GM18517 (cell line): ENCODE measurements around the gene MED1.
A peak's percentile ranks its signal among the peaks of the same experiment; 100 is the strongest.
"Not testable (repeated sequence)": the region's sequence is repeated elsewhere in the genome, so short reads cannot be mapped to it uniquely, and the experiment has no call there.

ENCODE experiments used
- ATAC-seq: cut with Tn5 transposase; IDR thresholded peaks from one replicate; pipeline ENCODE4 v1.9.1; 2021; ENCODE audit warnings: mild to moderate bottlenecking, moderate library complexity; ENCODE audit not compliant: unreplicated experiment

MED1 gene

DNA sequence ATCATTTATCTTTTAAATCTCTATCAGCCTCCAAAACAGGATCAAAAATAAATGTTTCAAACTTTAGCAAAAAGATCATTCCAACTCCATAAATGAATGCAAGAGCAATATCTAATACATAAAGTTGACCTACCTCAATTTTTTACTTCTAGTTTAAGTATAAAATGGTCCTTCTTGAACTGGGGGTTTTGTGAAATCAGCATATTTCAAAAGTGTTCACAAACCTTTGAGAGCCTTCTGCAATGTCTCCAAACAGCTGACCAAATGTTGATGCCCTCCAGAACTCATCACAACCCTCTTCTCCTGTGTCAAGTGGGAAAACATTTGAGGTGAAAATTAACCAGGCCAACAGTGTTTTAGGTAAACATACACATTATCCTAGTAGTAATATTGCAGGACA lies 7.7 kb downstream of the MED1 start:
- ATAC-seq: no peak

DNA sequence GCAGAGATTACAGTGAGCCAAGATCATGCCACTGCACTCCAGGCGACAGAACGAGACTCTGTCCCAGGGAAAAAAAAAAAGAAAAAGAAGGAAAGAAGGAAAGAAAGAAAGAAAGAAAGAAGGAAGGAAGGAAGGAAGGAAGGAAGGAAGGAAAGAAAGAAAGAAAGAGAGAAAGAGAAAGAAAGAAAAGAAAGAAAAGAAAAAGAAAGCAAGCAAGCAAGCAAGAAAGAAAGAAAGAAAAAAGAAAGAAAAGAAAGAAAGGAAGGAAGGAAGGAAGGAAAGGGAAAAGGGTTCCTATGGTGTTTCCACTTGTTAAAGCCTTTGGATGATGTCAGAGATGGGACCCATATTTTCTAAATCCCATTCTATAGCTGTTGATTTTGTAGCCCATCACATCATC lies 11.2 kb downstream of the MED1 start:
- ATAC-seq: not testable (repeated sequence)

DNA sequence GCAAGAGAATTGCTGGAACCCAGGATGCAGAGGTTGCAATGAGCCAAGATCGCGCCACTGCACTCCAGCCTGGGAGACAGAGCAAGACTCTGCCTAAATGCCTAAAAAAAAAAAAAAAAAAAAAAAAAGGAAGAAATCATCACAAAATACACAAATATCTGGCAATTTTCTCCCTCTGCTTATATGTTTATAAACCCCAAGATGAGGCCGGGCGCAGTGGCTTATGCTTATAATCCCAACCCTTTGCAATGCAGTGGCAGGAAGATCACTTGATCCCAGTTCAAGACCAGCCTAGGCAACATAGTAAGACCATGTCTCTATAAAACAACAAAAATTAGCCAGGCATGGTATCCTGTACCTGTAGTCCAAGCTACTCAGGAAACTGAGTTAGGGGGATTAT lies 21.5 kb downstream of the MED1 start:
- ATAC-seq: no peak

DNA sequence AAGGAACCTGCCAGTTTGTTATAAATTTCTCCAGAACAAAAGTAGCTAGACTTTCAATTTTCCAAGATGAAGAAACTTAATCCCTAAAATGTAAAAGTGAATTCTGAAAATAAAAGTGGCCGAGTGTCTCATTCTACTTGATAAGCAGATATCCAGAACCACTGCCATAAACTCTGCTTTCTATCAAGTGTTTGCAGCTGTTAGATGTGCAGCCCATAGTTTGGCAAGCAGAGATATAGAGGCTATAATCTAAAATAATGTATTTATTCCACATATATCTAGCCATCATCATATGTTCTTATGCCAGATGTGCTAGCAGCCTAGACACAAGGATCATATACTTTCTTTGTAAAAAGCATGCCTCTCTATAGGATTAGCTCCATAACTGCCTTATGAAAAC lies 34.9 kb downstream of the MED1 start:
- ATAC-seq: no peak

DNA sequence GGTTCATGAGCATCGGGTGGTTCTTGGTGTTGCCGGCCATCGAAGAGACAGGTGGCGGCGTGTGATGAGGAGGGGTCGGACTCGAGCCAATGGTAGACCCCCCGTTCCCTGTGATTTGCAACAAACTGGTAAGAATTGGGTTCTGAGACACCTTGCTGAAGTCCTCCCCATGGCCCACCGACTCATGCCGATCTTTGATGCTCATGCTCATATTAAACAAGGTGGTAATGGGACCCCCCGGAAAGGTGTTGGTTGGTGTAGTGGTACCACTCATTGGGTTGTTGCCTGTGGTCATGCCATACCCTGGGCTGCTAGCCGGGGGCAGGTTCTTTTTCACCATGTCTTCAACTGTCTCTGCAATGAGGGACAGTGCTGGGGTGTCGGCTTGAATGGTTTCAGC lies 40.8 kb downstream of the MED1 start:
- no peak for ATAC-seq

DNA sequence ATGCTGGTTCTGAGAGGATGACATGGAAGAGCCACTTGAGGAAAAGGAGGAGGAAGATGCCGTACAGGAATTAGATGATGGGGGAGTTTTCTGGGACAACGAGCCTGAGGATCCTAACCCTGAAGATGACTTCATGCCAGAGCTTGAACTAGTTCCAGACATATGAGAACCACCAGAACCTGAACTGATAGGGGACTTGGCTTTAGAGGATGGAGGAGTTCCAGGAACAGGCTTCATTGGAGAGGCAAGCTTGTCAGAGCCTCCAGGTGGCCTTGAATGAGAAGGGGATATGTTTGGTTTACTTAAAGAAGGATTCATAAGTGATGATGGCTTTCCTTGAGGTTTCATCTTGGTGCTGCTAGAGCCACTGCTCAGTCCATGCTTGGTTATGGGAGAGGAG lies 42.7 kb downstream of the MED1 start:
- ATAC-seq: no peak

DNA sequence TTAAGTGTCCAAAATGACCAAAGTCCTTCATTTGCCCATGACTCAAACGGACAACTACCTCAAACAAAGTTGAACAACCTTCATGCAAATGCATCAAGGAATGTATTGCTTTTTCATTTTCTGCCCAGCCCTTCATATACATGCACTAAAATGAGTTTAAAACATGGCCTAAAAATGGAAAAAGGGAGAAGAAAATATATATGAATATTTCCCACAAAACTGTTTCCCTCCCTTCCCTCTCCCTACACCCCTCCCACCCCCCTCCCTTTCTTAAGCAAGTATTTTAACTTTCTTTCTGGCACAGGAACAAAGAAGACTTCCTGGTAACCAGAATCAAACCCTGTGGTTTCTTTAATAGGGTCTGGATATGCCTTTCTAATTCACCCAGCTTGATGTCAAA lies 44.1 kb downstream of the MED1 start:
- ATAC-seq: no peak

DNA sequence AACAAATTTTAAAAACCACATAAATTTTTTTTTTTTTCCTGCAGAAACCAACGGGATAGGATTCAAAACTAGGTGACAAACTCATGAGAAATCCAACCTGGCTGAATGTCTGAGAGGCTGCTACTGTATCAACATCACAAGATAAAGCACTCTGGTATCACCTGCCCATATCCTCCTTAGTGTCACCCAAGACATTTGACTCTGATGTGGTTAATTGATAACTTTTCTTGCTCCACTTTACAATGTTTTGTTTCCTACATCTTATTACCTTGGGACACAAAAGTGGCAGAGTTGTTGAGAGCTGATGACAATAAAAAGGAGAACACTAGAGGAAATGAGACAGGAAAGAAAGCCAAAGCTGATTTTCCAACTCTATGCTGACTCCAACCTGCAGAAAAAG lies 45.6 kb downstream of the MED1 start:
- no peak for ATAC-seq

DNA sequence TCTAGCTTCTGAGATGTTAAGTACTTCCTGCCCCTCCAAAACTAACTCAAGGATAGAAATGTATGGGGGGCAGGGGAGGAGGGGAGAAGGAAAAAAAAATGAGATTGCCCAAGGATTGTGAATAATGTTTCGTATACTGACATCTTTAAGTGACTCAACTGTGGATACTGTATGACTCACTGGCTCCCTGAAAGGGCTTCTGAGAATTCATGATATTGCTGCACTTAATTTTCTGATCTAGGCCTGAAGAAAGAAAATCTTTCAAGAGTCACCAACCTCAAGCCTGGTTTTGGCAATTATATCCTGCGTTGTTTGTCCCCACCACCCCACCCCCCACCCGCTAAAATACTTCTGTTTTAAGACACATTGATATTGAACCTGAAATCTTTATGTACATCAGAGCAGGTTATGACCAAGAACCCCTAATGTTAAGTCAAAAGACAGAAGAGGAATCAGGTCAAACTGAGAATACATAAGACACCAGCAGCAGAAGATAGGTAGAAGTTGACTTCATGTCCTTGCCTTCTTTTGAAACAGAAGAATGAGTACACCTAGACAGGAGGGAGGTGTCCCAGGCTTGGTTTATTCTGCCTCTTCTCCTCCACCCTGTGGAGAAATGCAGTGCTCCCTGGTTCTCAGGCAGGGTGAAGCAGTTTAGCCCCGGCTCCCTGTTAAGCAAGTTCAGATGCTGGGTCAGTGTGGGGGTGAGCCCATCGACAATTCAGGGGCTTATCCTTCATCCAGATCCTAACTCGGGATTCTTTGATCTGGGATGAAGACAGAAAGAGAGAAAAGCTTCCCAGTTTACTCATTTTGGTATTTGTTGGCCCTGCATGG lies 46.3 kb downstream of the MED1 start:
- ATAC-seq: no peak

DNA sequence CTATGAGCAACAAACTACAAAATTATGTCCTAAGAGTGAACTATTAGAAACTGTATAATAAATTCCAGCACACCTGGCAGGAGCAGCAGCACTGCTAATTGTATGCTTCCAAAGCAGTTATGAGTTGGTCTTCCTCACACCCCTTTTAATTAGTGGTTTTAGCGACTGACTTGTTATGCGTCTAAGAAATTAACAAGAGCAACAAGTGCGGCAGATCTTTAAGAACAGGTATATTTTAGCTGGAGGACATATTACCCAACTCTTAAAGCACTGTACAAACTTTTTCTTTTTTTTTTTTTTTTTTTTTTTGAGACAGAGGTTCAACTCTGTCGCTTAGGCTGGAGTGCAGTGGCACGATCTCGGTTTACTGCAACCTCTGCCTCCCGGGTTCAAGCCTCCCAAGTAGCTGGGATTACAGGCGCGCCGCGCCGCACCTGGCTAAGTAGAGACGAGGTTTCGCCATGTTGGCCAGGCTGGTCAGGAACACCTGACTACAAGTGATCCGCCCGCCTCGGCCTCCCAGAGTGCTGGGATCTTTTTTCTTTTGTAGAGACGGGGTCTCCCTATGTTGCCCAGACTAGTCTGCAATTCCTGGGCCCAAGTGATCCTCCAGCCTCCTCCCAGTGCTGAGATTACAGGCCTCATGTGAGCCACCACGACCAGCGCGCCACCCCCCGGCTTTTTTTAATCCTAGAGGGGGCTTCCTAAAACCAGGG lies 48.0 kb downstream of the MED1 start:
- ATAC-seq: no peak

DNA sequence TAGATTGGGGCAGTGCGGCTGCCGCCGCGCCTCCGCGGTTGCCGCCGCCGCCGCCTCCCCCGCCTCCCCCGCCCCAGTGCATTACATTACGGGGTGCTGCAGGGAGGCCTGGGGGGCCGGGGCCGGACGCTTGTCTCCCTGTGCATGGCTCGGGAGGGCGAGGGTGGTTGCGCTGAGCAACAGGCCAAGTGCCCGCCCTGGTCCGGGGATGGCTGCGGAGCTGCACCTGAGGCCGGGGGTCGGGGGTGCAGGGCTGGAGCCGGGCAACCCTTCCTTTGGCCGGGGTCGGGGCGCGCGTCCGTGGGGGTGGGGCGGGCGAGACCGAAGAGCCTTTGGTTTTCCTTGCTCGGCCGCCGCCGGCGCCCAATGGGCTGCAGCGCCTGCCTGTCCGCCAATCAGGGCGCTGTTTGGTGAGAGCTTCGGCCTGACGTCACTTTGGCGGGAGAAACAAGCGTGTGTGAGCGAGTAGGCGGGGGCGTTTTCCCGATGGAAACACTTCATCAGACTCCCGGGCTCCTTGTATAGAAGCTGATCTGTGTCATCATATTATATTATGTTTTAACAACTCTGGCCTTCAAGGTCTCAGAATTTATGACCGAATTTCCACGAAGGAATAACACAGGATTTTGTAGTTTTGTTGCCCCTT lies 48.7 kb downstream of the MED1 start:
- ATAC-seq: peak; percentile 45

DNA sequence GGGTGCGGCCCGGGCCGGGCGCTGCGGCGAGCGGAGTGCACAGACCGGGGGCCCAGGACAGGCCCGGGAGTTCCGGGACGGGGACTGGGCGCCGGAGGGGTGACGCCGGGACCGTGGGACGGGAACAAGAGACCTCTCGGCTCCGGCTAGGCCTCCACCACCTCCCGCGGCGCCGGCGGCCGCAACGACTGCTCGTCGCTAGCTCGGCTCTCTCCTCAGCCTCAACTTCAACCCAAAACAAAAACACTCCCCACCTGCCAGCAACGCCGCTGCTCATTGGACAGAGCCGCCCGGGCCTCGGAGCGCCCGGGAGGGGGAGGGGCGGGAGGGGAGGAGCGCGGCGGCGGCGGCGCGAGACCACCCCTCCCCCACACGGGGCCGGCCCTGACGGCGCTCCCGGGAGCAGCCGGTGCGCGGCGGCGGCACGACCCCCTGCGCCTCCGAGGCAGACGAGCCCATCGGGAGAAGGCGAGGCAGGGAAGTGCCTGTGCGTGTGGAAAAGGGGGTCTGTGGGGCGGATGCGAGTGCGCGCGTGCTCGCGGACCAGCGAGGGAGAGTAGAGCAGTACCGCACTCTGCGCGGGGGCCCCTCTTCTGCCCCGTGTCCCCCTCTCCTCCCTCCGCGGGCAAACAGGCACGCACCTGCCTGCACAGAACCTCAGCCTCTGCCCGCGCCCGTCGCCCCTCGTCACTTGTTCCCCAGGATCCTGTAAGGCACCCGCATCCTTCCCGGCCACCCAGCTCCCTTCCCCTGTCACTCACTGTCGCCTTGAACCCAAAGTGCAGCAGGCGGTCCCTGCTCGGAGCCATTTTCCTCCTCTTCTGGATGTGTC lies 49.4 kb downstream of the MED1 start, which contains the start of gene FBXL20:
FBXL20 (minus strand) TSS at position 215 of the 832 bp plus-strand sequence. CDS start 224 bp downstream, outside the sequence.
- peak; percentile 70 for ATAC-seq

DNA sequence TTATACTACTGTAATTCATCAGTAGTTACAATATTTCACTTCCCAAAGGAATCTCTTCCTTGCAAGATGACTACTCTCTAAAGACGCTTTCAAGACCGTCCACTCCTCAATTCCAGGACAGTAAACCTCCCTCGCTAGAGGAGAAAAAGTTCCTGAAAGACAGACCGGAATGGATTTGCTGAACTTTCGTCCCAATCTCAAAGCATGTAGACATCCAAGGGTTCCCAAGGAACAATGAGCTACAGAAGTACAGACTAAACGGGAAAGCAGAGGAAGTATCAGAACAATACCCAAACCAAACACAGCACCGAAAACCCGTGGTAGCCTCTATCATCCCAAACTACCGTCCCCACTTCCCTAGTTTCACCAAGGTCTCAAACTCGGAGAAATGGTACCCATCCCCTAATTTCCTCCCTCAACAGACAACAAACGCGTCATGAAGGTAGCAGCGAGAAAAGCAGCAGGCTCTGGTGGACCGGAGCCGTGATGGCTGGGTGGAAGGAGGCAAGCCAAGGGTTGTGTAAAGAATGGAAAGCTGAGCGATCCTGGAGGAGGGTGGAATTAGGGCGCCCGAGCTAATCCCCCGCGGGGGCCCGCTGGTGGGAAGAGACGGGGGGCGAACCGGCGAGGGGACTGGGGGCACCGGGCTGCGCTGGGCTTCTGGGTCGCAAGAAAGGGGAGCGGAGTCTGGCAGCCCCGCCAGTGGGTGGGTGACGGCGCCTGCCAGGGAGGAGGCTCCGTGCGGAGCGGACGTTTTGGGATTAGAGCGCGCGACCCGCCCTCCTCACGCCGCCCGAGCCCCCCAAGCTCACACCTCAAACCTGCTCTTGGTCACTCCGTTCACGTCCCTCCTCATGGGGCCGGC lies 50.3 kb downstream of the MED1 start:
- ATAC-seq: no peak

DNA sequence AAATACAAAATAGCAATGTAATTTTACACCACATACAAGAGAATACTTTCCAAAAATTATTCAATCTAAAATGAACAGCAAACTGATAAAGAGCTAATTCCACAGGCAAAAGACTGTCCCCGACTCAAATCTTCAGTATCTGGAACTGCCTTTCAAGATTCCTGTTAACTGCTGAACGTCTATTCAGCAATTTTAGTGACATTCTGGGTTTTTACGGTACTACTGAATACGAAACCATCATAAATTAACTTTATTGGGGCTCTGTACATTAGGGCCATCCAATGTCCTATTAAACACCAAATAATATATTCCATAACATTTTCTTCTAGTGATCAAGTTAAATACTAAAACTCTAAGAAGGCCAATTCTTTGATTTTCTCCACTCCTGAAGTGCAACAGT lies 51.3 kb downstream of the MED1 start:
- no peak for ATAC-seq

DNA sequence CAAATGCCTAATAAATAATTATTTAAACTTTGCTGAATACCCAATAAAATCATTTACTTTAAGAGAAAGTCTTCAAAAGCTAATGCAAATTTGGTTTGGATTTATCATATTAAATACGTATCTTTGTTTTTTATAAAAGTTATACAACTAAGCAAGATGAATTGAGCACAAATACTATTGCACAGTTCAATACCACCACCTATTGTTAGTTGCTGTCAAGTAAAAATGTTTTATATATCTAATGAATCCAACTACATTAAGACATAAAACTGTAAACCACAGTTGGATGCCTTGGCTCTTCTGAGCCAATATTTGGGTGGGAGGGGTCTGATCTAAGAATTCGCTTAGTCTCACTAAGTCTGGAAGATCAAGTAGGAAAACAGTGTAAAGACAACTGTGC lies 57.3 kb downstream of the MED1 start:
- ATAC-seq: no peak

DNA sequence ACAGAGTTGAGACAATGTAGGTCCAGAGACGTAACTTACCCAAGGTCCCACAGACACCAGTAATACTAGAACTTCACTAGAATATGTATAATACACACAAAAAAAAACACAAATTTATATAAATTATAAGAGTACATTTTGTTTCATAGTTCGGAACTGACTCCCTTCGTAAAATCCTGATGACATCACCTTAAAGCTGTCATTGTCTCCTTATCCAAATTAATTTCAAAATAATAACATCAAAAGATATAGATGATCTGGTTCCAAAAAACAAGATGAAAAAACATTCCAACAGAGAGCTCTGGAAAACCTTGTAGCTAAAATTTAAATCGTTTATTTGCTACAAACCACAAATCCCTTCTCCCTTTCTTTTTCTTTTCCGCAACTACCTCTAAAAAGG lies 59.6 kb downstream of the MED1 start:
- no peak for ATAC-seq

DNA sequence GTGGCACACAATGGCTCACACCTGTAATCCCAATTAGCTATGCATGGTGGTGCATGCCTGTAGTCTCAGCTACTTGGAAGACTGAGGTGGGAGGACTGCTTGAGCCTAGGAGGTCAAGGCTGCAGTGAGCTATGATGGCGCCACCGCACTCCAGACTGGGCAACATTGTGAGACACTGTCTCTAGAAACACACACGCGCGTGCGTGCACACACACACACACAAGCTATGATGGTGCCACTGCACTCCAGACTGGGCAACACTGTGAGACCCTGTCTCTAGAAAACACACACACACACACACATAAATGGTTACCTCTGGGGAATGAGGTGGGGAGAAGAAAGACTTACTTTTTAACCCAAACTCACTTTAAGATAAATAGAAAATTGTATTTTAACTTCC lies 66.0 kb downstream of the MED1 start:
- no peak for ATAC-seq

DNA sequence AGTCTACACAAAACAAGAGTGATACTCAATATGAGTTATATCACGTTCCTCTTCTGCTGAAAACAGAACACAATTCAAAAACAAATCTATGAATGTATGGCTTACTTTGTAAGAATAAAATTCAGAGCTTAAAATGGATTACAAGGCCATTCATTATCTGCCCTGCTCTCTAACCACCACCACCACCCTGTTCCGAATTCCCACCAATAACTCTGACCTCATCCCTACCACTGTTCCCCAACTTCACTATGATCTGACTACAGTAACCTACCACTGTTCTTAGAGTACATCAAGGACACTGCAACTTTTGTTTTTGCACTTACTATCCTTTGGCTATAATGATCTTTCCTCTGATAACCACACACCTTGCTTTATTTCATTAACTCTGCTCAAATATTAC lies 70.9 kb downstream of the MED1 start:
- no peak for ATAC-seq

DNA sequence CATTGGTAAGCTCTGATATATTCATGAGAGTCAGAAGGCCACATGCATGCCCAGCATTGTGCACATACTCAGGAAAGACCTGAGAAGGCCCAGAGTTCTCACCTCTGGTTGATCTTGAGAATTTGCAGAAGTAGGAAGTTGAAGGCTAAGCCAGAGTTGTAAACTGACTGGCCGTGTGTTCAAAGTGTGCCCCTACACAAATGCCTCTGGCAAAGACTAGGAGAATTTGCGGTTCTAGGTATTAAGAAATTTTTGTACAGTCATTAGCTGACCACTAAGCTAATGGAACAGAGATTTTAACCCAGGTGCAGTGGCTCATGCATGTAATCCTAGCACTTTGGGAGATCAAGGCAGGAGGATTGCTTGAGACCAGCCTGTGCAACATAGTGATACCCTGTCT lies 74.6 kb downstream of the MED1 start:
- no peak for ATAC-seq

DNA sequence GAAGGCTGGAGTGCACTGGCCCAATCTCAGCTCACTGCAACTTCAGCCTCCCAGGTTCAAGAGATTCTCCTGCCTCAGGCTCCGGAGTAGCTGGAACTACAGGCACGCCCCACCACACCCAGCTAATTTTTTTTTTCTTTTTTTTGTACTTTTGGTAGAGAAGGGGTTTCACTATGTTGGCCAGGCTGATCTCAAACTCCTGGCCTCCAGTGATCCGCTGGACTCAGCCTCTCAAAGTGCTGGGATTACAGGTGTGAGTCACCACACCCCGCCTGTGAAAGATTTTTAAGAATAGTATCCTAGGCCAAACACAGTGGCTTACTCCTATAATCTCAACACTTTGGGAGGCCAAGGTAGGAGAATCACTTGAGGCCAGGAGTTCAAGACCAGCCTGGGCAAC lies 83.3 kb downstream of the MED1 start:
- not testable (repeated sequence) for ATAC-seq
